MCF 10A (cell line): ENCODE data around the gene MAGEC1. TPM values are rescaled to one million over a fixed set of nuclear protein-coding genes. Genes with fewer than 3 reads are reported as not detected.

Experiments
- BruUV-seq: library from RNA; stranded (reverse); fragments of 400-500 nt; replicated peaks from 2 replicates; lab custom pipeline; 2021; lab: Mats Ljungman, UMichigan
- CTCF ChIA-PET: fragments of 300-600 bp; sonication (Branson Sonifier 250); formaldehyde crosslinking; extraction: SDS; loops from one replicate; lab custom pipeline; 2021; ENCODE audit warnings: antibody characterized with exemption, inconsistent platforms; lab: Yijun Ruan, JAX
- POLR2A ChIA-PET: fragments of 300-600, 350-650 bp; sonication (Branson Sonifier 250); formaldehyde crosslinking; extraction: SDS; loops from one replicate; lab custom pipeline; 2020; ENCODE audit warnings: antibody characterized with exemption, inconsistent platforms; lab: Yijun Ruan, JAX
- DNase-seq: peaks from one replicate; pipeline ENCODE4 v3.0.0-alpha.2; 2018; ENCODE audit not compliant: unreplicated experiment
- H3K27ac Mint-ChIP-seq: one replicate; pipeline ENCODE4 v1.8.0; 2022; ENCODE audit warnings: mild to moderate bottlenecking, low read depth, mixed read lengths; ENCODE audit not compliant: unreplicated experiment
- H3K27me3 Mint-ChIP-seq: one replicate; pipeline ENCODE4 v1.8.0; 2022; ENCODE audit warnings: mixed read lengths; ENCODE audit not compliant: insufficient read depth, unreplicated experiment
- H3K36me3 Mint-ChIP-seq: one replicate; pipeline ENCODE4 v1.8.0; 2022; ENCODE audit warnings: mild to moderate bottlenecking, moderate library complexity, mixed read lengths; ENCODE audit not compliant: insufficient read depth, unreplicated experiment
- H3K4me1 Mint-ChIP-seq: one replicate; pipeline ENCODE4 v1.8.0; 2022; ENCODE audit warnings: mixed read lengths; ENCODE audit not compliant: insufficient read depth, unreplicated experiment
- H3K4me3 Mint-ChIP-seq: one replicate; pipeline ENCODE4 v1.8.0; 2022; ENCODE audit warnings: mild to moderate bottlenecking, moderate library complexity, mixed read lengths; ENCODE audit not compliant: unreplicated experiment
- H3K9me3 Mint-ChIP-seq: one replicate; pipeline ENCODE4 v1.8.0; 2022; ENCODE audit warnings: mixed read lengths; ENCODE audit not compliant: unreplicated experiment
- intact Hi-C: fragments of 100-400 bp; cut with micrococcal nuclease; formaldehyde crosslinking; loops from 2 replicates; pipeline ENCODE4 v1.14.1; 2022
- total RNA-seq: library from RNA; stranded (reverse); gene quantifications from 2 replicates; pipeline ENCODE4 v1.2.3, GENCODE V29; 2022
- TF ChIP-seq, protein P1 (sequence below): fragments of 200-600 bp; IDR thresholded peaks from one replicate; pipeline ENCODE4 v1.8.0; 2022; ENCODE audit warnings: antibody characterized with exemption, mild to moderate bottlenecking; ENCODE audit not compliant: unreplicated experiment

The MAGEC1 gene
- total RNA-seq, 1 experiment from 2014 or later, result not detected

DNA sequence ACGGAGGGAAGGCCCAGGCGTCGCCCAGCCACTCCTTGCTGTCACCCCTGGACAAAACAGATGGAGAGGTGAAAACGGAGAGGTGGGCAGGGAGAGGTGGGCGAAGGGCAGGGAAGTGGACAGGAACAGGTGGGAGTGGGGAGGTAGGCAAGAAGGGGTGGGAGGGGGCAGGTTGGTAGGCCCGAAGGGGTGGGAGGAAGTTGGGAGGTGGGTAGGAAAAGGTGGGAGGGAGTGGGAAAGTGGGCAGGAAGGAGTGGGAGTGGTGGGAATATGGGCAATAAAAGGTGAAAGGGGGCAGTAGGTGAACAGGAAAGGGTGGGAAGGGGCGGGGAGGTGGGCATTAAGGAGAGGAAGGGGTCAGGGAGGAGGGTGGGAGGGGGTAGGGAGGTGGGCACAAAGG, 9.0 kb upstream of the MAGEC1 start:
- Mint-ChIP-seq H3K27me3 (no peaks in the 10 kb centered on the region), H3K9me3 (no peaks in the 10 kb centered on the region), H3K27ac (no peak overlapping the region), H3K4me1 (peaks cover 5% of the 10 kb centered on the region), H3K36me3 (no peaks in the 10 kb centered on the region), H3K4me3 (no peak overlapping the region)
- BruUV-seq, result no TSS peak
- ChIA-PET CTCF (no interaction called here), POLR2A (no interaction called here)
- TF ChIP-seq, protein P1, sequence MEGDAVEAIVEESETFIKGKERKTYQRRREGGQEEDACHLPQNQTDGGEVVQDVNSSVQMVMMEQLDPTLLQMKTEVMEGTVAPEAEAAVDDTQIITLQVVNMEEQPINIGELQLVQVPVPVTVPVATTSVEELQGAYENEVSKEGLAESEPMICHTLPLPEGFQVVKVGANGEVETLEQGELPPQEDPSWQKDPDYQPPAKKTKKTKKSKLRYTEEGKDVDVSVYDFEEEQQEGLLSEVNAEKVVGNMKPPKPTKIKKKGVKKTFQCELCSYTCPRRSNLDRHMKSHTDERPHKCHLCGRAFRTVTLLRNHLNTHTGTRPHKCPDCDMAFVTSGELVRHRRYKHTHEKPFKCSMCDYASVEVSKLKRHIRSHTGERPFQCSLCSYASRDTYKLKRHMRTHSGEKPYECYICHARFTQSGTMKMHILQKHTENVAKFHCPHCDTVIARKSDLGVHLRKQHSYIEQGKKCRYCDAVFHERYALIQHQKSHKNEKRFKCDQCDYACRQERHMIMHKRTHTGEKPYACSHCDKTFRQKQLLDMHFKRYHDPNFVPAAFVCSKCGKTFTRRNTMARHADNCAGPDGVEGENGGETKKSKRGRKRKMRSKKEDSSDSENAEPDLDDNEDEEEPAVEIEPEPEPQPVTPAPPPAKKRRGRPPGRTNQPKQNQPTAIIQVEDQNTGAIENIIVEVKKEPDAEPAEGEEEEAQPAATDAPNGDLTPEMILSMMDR, result no peak
- DNase-seq, result no peak
- intact Hi-C loops, result no loop called here

DNA sequence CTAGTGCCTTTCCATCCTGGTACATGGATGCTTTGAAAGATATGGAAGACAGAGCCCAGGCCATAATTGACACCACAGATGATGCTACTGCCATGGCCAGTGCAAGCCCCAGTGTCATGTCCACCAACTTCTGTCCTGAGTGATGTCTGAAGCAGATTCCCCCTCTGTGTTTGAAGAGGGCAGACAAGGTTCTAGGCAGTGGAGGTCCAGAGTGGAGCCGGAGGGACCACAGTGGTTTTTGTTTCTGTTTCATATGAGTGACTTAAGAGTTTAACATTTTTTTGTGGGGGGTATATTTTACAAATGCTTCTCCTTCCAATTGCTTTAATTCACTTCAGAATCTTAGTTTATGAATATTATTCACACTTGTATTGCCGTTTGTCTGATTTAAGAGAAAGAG, 6.0 kb upstream of the MAGEC1 start:
- peaks cover 5% of the 10 kb centered on the region for H3K4me1 Mint-ChIP-seq
- no peaks in the 10 kb centered on the region for H3K27me3 Mint-ChIP-seq
- H3K9me3 Mint-ChIP-seq, result no peaks in the 10 kb centered on the region
- DNase-seq, result no peak
- no peak overlapping the region for H3K4me3 Mint-ChIP-seq
- ChIA-PET CTCF (no interaction called here), POLR2A (no interaction called here)
- no TSS peak for BruUV-seq
- TF ChIP-seq, protein P1, result no peak
- no peak overlapping the region for H3K27ac Mint-ChIP-seq
- H3K36me3 Mint-ChIP-seq, result no peaks in the 10 kb centered on the region
- intact Hi-C loops, result no loop called here

GRCh38 chrX:141902366-141902765, 1.3 kb upstream of the MAGEC1 start:
- Mint-ChIP-seq H3K4me3 (no peak overlapping the region), H3K9me3 (peaks cover 26% of the 10 kb centered on the region), H3K27me3 (peaks cover 5% of the 10 kb centered on the region), H3K27ac (no peak overlapping the region), H3K36me3 (peaks cover 6% of the 10 kb centered on the region), H3K4me1 (peaks cover 14% of the 10 kb centered on the region)
- BruUV-seq, result no TSS peak
- TF ChIP-seq, protein P1, result no peak
- CTCF ChIA-PET, result no interaction called here
- POLR2A ChIA-PET, result no interaction called here
- intact Hi-C loops, result no loop called here
- DNase-seq, result no peak

- Mint-ChIP-seq H3K27ac (no peak overlapping the region), H3K27me3 (peaks cover 10% of the 10 kb centered on the region), H3K4me3 (no peak overlapping the region), H3K4me1 (peaks cover 17% of the 10 kb centered on the region), H3K9me3 (peaks cover 33% of the 10 kb centered on the region), H3K36me3 (peaks cover 6% of the 10 kb centered on the region)
- no peak for DNase-seq
- ChIA-PET CTCF (interaction anchor here (0.6 kb wide), 1 partner anchor 128 kb away, joined by 3 read pairs; no protein-coding TSS in a partner anchor), POLR2A (no interaction called here)
- BruUV-seq, result no TSS peak
- TF ChIP-seq, protein P1, result no peak
- intact Hi-C loops, result no loop called here
These were observed 568 bp downstream of the MAGEC1 start for GRCh38 chrX:141904262-141904661.
